H1 (cell line): Measurements from ENCODE around the gene SHC1. TPM values are rescaled to one million over a fixed set of nuclear protein-coding genes. Genes with fewer than 3 reads are reported as not detected.

ENCODE experiments used
- BCL11A ChIP-seq, 2 experiments: IDR thresholded peaks; one replicate each; pipeline ENCODE4 v1.6.1; 2011; ENCODE audit warnings: low read depth in 2 of 2, low read length in 2 of 2, mild to moderate bottlenecking in 2 of 2
- CHD2 ChIP-seq: IDR thresholded peaks from 2 replicates; pipeline ENCODE4 v1.6.1; 2012; ENCODE audit warnings: low read length, improper control_type of control experiment
- EP300 ChIP-seq, 2 experiments: IDR thresholded peaks; 1 replicate in 1 of 2; 2 replicates in 1 of 2; pipeline ENCODE4 v1.6.1; 2011 to 2012; ENCODE audit warnings: low read depth in 2 of 2, low read length in 2 of 2, mild to moderate bottlenecking in 2 of 2, borderline replicate concordance in 1 of 2, inconsistent platforms in 1 of 2, moderate library complexity in 1 of 2
- GTF2F1 ChIP-seq: IDR thresholded peaks from 2 replicates; pipeline ENCODE4 v1.6.1; 2012; ENCODE audit warnings: low read depth, low read length, improper control_type of control experiment, borderline replicate concordance
- HDAC6 ChIP-seq: IDR thresholded peaks from one replicate; pipeline ENCODE4 v1.7.1; 2012; ENCODE audit warnings: low read depth, mild to moderate bottlenecking, inconsistent platforms, low read length, moderate library complexity
- JUND ChIP-seq: IDR thresholded peaks from 2 replicates; pipeline ENCODE4 v1.6.1; 2011; ENCODE audit warnings: mild to moderate bottlenecking, improper control_type of control experiment, low read length
- polyA plus RNA-seq, 7 experiments: library from polyadenylated mRNA; depleted of rRNA in 3 of 7; stranded (reverse) in 5 of 7; unstranded in 2 of 7; fragments of >200 nt in 5 of 7; fragments of 200-250 nt in 2 of 7; gene quantifications; 1 replicate in 5 of 7; 2 replicates in 1 of 7; 4 replicates in 1 of 7; pipeline versions ENCODE4 v1.2.1 to v1.2.3, GENCODE V29; 2011 to 2013; ENCODE audit warnings: missing spikeins in 2 of 7, mixed read lengths in 2 of 7
- total RNA-seq: library from RNA; stranded (reverse); fragmentation: NEBNext Ultra II Directional; extraction: Animal tissue kit (Norgen Biotek cat#: 25700); gene quantifications from 2 replicates; pipeline ENCODE4 v1.2.1, GENCODE V29; 2021

The SHC1 gene
- total and polyA plus RNA-seq, 2 of the 8 experiments (the other 6 are each of a cell fraction or from before 2014, with no cell fraction given), result 177 to 212 TPM

- TF ChIP-seq CHD2, result no peak
- no peak for TF ChIP-seq HDAC6
- TF ChIP-seq GTF2F1, result no peak
- no peak for TF ChIP-seq EP300 (IDR thresholded peaks at IDR 0.05; ENCODE audit: borderline replicate concordance in 1 of 2, low read depth in 2 of 2, low read length in 2 of 2)
- no peak for TF ChIP-seq JUND
- no peak for TF ChIP-seq BCL11A (IDR thresholded peaks at IDR 0.05; ENCODE audit: low read depth in 2 of 2, low read length in 2 of 2)
Observed at GRCh38 chr1:154994269-154994587, 23.7 kb upstream of the SHC1 start (continued).
